ENCODE data around the gene NKAIN2. TPM values are rescaled to one million over a fixed set of nuclear protein-coding genes. Genes with fewer than 3 reads are reported as not detected.
"Not testable (repeated sequence)": the region's sequence is repeated elsewhere in the genome, so short reads cannot be mapped to it uniquely, and the experiment has no call there.

The NKAIN2 gene
- polyA plus RNA-seq, 2 donors, result 0.02 TPM; not detected in 1

DNA sequence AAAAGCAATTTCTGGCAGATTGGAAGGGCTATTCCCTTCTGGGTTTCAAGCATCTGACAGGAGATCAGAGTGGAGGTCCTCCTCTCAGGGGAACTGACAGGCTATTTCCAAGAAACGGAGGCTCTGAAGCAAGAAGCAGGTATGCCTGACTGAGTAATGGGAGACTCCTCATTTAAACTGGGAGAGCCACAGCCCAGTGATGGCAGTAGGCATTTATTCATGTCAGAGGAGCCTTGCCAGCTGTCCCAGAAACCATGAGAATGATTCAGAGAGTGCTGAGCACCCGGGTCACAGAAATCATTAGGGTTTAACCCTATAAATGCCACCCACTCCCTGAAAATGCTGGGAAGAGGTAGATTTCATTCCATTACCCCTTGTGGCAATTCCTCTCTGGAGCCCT lies 911.1 kb downstream of the NKAIN2 start:
- Histone ChIP-seq H3K27me3 (ENCODE audit: control insufficient read depth in 1 of 2, insufficient read depth in 2 of 2, low read length in 2 of 2) (no peaks in the 10 kb centered on the region), H3K4me3 (ENCODE audit: low read depth in 1 of 2, low read length in 2 of 2) (no peak overlapping the region), H3K4me1 (ENCODE audit: control insufficient read depth in 2 of 2, insufficient read depth in 2 of 2, low read length in 1 of 2) (no peaks in the 10 kb centered on the region), H3K36me3 (ENCODE audit: control insufficient read depth in 2 of 2, insufficient read depth in 2 of 2, low read length in 1 of 2) (no peaks in the 10 kb centered on the region), H3K9me3 (ENCODE audit: control insufficient read depth in 2 of 2, insufficient read depth in 1 of 2, low read depth in 1 of 2, low read length in 1 of 2) (peaks cover 0 to 4% of the 10 kb centered on the region in 2 donors), H3K27ac (ENCODE audit: low read depth in 2 of 2, low read length in 1 of 2) (no peak overlapping the region)
- WGBS, 2 donors, result 18 to 37% methylated on average over 2 of the region's 2 CpGs

DNA sequence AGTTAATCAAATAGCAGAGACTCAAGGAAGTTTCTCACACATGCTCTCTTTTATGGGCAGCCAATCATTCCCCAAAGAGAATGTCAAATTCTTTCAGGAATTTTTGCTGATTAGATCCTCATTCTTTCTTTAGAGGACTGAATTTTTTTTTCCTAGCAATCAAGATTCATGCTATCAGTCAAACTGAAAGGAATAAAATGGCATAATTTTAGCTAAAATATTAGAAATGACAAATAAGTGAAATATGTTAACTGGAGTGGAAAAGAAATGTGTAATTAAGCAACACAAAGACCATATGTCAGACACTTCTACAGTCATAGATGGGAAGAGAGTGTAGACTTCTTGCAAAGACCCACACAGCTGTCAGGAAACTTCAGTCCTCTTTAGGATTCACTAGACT lies 916.2 kb downstream of the NKAIN2 start:
- H3K9me3 ChIP-seq (ENCODE audit: control insufficient read depth in 2 of 2, insufficient read depth in 1 of 2, low read depth in 1 of 2, low read length in 1 of 2), result peaks cover 3 to 4% of the 10 kb centered on the region in 2 donors
- no peaks in the 10 kb centered on the region for H3K4me1 ChIP-seq (ENCODE audit: control insufficient read depth in 2 of 2, insufficient read depth in 2 of 2, low read length in 1 of 2)
- no peak overlapping the region for H3K4me3 ChIP-seq (ENCODE audit: low read depth in 1 of 2, low read length in 2 of 2)
- no peak overlapping the region for H3K27ac ChIP-seq (ENCODE audit: low read depth in 2 of 2, low read length in 1 of 2)
- H3K27me3 ChIP-seq (ENCODE audit: control insufficient read depth in 1 of 2, insufficient read depth in 2 of 2, low read length in 2 of 2), result no peaks in the 10 kb centered on the region
- no peaks in the 10 kb centered on the region for H3K36me3 ChIP-seq (ENCODE audit: control insufficient read depth in 2 of 2, insufficient read depth in 2 of 2, low read length in 1 of 2)

DNA sequence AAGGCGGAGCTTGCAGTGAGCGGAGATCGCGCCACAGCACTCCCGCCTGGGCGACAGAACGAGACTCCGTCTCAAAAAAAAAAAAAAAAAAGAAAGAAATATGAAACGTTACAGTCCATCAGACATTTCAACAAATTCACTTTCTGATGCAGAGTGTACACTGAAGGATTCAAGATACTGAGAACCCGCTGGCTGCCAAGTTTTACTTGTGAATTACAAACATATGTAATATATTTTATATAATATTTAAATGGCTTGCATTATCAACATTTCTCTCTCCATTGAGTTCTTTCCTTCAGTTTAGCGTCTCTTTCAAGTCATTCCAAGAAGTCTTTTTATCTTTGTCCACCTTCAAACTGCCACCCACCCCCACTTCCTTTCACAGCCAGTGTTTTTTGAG lies 917.7 kb downstream of the NKAIN2 start:
- WGBS, 2 donors, result 89 to 90% methylated on average over 3 of the region's 11 CpGs
- Histone ChIP-seq H3K27me3 (ENCODE audit: control insufficient read depth in 1 of 2, insufficient read depth in 2 of 2, low read length in 2 of 2) (no peaks in the 10 kb centered on the region), H3K4me1 (ENCODE audit: control insufficient read depth in 2 of 2, insufficient read depth in 2 of 2, low read length in 1 of 2) (no peaks in the 10 kb centered on the region)

DNA sequence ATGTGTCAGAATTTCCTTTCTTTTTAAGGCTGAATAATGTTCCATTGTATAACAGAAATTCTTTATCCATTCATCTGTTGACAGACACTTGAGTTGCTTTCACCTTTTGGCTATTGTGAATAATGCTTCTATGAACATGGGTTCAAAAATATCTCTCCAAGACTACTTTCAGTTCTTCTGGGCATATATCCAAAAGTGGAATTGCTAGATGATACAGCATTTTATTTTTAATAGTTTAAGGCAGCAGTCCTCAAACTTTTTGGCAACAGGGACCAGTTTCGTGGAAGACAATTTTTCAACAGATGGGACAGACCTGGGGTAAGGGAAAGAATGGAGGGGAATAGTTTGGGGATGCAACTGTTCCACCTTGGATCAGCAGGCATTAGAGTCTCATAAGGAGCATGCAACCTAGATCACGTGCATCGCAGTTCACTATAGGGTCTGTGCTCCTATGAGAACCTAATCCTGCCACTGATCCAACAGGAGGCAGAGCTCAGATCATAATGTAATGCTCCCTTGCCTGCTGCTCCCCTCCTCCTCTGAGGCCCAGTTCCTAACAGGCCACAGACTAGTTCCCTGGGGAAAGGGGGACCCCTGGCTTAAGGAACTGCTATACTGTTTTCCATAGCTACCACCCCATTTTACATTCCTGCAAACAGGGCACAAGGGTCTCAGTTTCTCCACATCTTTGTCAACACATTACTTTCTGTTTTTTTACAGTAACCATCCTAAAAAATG lies 918.6 kb downstream of the NKAIN2 start:
- Histone ChIP-seq H3K27me3 (ENCODE audit: control insufficient read depth in 1 of 2, insufficient read depth in 2 of 2, low read length in 2 of 2) (no peaks in the 10 kb centered on the region), H3K27ac (ENCODE audit: low read depth in 2 of 2, low read length in 1 of 2) (no peak overlapping the region), H3K4me3 (ENCODE audit: low read depth in 1 of 2, low read length in 2 of 2) (no peak overlapping the region), H3K4me1 (ENCODE audit: control insufficient read depth in 2 of 2, insufficient read depth in 2 of 2, low read length in 1 of 2) (no peaks in the 10 kb centered on the region), H3K36me3 (ENCODE audit: control insufficient read depth in 2 of 2, insufficient read depth in 2 of 2, low read length in 1 of 2) (no peaks in the 10 kb centered on the region), H3K9me3 (ENCODE audit: control insufficient read depth in 2 of 2, insufficient read depth in 1 of 2, low read depth in 1 of 2, low read length in 1 of 2) (peaks cover 0 to 3% of the 10 kb centered on the region in 2 donors)
- 74 to 80% methylated on average over 3 of the region's 3 CpGs for WGBS, 2 donors

More for the DNA sequence above, 917.7 kb downstream of the NKAIN2 start:
- Histone ChIP-seq H3K36me3 (ENCODE audit: control insufficient read depth in 2 of 2, insufficient read depth in 2 of 2, low read length in 1 of 2) (no peaks in the 10 kb centered on the region), H3K27ac (ENCODE audit: low read depth in 2 of 2, low read length in 1 of 2) (no peak overlapping the region), H3K4me3 (ENCODE audit: low read depth in 1 of 2, low read length in 2 of 2) (no peak overlapping the region), H3K9me3 (ENCODE audit: control insufficient read depth in 2 of 2, insufficient read depth in 1 of 2, low read depth in 1 of 2, low read length in 1 of 2) (peaks cover 0 to 3% of the 10 kb centered on the region in 2 donors)

DNA sequence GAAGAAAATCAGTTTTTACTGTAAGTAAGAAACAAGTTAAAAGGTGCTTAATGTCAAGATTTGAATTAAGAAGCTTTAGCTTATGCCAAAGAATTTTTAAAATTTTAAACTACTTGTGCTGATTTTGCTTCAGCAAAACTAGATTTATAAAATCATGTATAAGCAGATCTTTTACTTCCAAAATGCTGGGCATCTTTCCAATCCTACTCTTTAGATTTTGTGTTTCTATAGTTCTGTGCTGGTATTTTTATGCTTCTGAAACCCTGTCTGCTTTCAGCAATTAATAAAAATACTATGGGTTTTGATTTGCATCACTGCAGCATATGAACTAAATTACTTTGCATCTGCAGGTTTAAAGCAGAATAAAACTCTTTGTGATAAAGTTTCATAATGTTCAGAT lies 920.0 kb downstream of the NKAIN2 start:
- no peaks in the 10 kb centered on the region for H3K36me3 ChIP-seq (ENCODE audit: control insufficient read depth in 2 of 2, insufficient read depth in 2 of 2, low read length in 1 of 2)
- H3K4me3 ChIP-seq (ENCODE audit: low read depth in 1 of 2, low read length in 2 of 2), result no peak overlapping the region

DNA sequence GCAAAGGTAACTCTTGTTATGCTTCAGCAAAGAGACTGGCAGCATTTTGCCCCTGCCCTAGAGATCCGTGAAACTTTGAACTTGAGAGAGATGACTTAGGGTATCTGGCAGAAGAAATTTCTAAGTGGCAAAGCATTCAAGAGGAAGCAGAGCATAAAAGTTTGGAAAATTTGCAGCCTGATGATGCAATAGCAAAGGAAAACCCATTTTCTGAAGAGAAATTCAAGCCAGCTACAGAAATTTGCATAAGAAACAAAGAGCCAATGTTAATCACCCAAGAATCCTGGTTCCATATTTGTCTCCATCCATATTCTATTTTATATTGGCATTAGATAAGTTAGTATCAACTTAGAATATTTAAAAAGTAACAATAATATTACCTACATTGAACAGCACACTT lies 934.1 kb downstream of the NKAIN2 start:
- not testable (repeated sequence) for H3K4me3 ChIP-seq (ENCODE audit: low read depth in 1 of 2, low read length in 2 of 2); H3K27ac ChIP-seq (ENCODE audit: low read depth in 2 of 2, low read length in 1 of 2); H3K36me3 ChIP-seq (ENCODE audit: control insufficient read depth in 2 of 2, insufficient read depth in 2 of 2, low read length in 1 of 2); H3K4me1 ChIP-seq (ENCODE audit: control insufficient read depth in 2 of 2, insufficient read depth in 2 of 2, low read length in 1 of 2); H3K27me3 ChIP-seq (ENCODE audit: control insufficient read depth in 1 of 2, insufficient read depth in 2 of 2, low read length in 2 of 2); H3K9me3 ChIP-seq (ENCODE audit: control insufficient read depth in 2 of 2, insufficient read depth in 1 of 2, low read depth in 1 of 2, low read length in 1 of 2)
- WGBS, 2 donors, result 87 to 94% methylated on average over 1 of the region's 1 CpG

More for the DNA sequence above, 920.0 kb downstream of the NKAIN2 start:
- Histone ChIP-seq H3K27ac (ENCODE audit: low read depth in 2 of 2, low read length in 1 of 2) (no peak overlapping the region), H3K27me3 (ENCODE audit: control insufficient read depth in 1 of 2, insufficient read depth in 2 of 2, low read length in 2 of 2) (no peaks in the 10 kb centered on the region), H3K4me1 (ENCODE audit: control insufficient read depth in 2 of 2, insufficient read depth in 2 of 2, low read length in 1 of 2) (no peaks in the 10 kb centered on the region), H3K9me3 (ENCODE audit: control insufficient read depth in 2 of 2, insufficient read depth in 1 of 2, low read depth in 1 of 2, low read length in 1 of 2) (peaks cover 0 to 3% of the 10 kb centered on the region in 2 donors)

DNA sequence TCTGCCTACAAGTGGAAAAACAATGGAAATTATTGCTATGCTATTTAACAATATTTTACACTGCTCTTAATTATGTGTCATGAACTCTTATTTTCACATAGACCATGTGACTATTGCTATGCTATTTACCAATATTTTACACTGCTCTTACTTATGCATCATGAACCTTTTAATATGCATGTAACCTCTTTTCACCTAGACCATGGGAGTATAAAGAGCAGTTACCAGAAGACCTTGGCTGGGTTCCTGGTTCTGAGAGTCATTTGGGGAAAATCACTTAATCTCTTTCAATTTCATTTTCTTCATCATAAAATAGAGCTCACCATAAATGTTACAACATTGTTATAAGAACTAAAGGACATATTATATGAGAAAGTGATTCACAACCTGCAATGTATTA lies 934.8 kb downstream of the NKAIN2 start:
- Histone ChIP-seq H3K4me1 (ENCODE audit: control insufficient read depth in 2 of 2, insufficient read depth in 2 of 2, low read length in 1 of 2) (no peaks in the 10 kb centered on the region), H3K27ac (ENCODE audit: low read depth in 2 of 2, low read length in 1 of 2) (no peak overlapping the region), H3K36me3 (ENCODE audit: control insufficient read depth in 2 of 2, insufficient read depth in 2 of 2, low read length in 1 of 2) (no peaks in the 10 kb centered on the region), H3K9me3 (ENCODE audit: control insufficient read depth in 2 of 2, insufficient read depth in 1 of 2, low read depth in 1 of 2, low read length in 1 of 2) (no peaks in the 10 kb centered on the region), H3K4me3 (ENCODE audit: low read depth in 1 of 2, low read length in 2 of 2) (no peak overlapping the region), H3K27me3 (ENCODE audit: control insufficient read depth in 1 of 2, insufficient read depth in 2 of 2, low read length in 2 of 2) (no peaks in the 10 kb centered on the region)

DNA sequence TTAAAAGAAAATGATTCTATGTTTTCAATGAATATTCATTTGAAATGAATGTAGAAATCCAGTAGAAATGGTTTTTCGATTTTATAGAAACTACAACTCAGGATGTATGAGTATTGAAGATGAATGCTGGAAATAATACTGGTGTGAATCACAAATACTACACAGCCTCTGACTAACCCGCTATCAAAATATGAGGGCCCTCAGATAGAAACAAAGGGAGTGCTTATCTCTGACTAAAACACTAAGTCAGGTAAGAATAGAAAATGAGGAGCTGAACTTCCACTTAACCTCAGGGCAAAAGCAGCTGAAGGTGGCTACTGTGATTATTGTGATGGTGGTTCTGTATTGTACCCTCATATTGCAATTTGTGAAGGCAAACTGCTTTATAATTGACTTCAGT lies 937.7 kb downstream of the NKAIN2 start:
- WGBS, 2 donors, result 88 to 89% methylated on average over 2 of the region's 2 CpGs

DNA sequence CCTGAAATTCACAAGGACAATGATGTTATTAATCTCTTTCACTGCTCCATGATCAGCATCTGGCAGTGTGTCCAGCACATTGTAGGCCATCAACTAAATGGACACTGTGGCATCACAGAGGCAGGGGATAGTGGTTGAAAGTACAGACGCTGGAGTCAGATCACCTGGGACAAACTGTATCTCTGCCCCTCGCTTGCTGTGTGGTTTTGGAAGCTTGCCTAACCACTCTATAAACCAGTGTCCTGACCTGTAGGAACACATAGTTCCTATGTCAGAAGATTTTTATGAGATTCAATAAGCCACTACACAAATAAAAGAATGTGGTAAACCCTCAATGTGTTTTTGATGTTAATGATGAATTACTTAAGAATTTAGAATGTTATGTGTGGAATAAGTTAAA lies 939.3 kb downstream of the NKAIN2 start:
- H3K27ac ChIP-seq (ENCODE audit: low read depth in 2 of 2, low read length in 1 of 2), result no peak overlapping the region
- no peaks in the 10 kb centered on the region for H3K36me3 ChIP-seq (ENCODE audit: control insufficient read depth in 2 of 2, insufficient read depth in 2 of 2, low read length in 1 of 2)
- no peaks in the 10 kb centered on the region for H3K9me3 ChIP-seq (ENCODE audit: control insufficient read depth in 2 of 2, insufficient read depth in 1 of 2, low read depth in 1 of 2, low read length in 1 of 2)
- WGBS, 2 donors, result 46% methylated on average over 2 of the region's 2 CpGs
- H3K4me1 ChIP-seq (ENCODE audit: control insufficient read depth in 2 of 2, insufficient read depth in 2 of 2, low read length in 1 of 2), result no peaks in the 10 kb centered on the region
- no peak overlapping the region for H3K4me3 ChIP-seq (ENCODE audit: low read depth in 1 of 2, low read length in 2 of 2)
- no peaks in the 10 kb centered on the region for H3K27me3 ChIP-seq (ENCODE audit: control insufficient read depth in 1 of 2, insufficient read depth in 2 of 2, low read length in 2 of 2)

More for the DNA sequence above, 937.7 kb downstream of the NKAIN2 start:
- no peaks in the 10 kb centered on the region for H3K27me3 ChIP-seq (ENCODE audit: control insufficient read depth in 1 of 2, insufficient read depth in 2 of 2, low read length in 2 of 2)
- H3K36me3 ChIP-seq (ENCODE audit: control insufficient read depth in 2 of 2, insufficient read depth in 2 of 2, low read length in 1 of 2), result no peaks in the 10 kb centered on the region
- no peak overlapping the region for H3K4me3 ChIP-seq (ENCODE audit: low read depth in 1 of 2, low read length in 2 of 2)
- H3K27ac ChIP-seq (ENCODE audit: low read depth in 2 of 2, low read length in 1 of 2), result no peak overlapping the region
- H3K4me1 ChIP-seq (ENCODE audit: control insufficient read depth in 2 of 2, insufficient read depth in 2 of 2, low read length in 1 of 2), result no peaks in the 10 kb centered on the region
- H3K9me3 ChIP-seq (ENCODE audit: control insufficient read depth in 2 of 2, insufficient read depth in 1 of 2, low read depth in 1 of 2, low read length in 1 of 2), result no peaks in the 10 kb centered on the region

DNA sequence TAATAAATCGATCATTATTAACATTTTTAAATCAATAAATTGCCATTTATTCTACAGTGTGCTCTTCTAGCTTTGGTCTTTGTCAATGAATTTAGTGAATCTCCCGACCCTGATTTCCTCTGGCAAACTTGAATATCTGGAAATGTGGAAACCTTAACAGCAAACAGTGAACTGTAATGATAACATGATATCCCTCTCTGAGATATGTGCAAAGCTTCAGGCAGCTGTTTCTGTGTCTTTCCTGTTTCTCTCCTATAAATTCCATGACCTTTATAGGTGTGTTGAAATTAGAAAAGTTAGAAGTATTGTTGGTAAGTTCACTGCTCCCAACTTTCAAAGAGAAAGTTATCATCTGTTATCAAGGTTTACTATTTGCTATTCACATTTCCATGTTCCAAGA lies 939.8 kb downstream of the NKAIN2 start:
- Histone ChIP-seq H3K27ac (ENCODE audit: low read depth in 2 of 2, low read length in 1 of 2) (no peak overlapping the region), H3K27me3 (ENCODE audit: control insufficient read depth in 1 of 2, insufficient read depth in 2 of 2, low read length in 2 of 2) (no peaks in the 10 kb centered on the region), H3K4me1 (ENCODE audit: control insufficient read depth in 2 of 2, insufficient read depth in 2 of 2, low read length in 1 of 2) (no peaks in the 10 kb centered on the region), H3K4me3 (ENCODE audit: low read depth in 1 of 2, low read length in 2 of 2) (no peak overlapping the region), H3K36me3 (ENCODE audit: control insufficient read depth in 2 of 2, insufficient read depth in 2 of 2, low read length in 1 of 2) (no peaks in the 10 kb centered on the region), H3K9me3 (ENCODE audit: control insufficient read depth in 2 of 2, insufficient read depth in 1 of 2, low read depth in 1 of 2, low read length in 1 of 2) (no peaks in the 10 kb centered on the region)
- WGBS, 2 donors, result 63 to 65% methylated on average over 2 of the region's 2 CpGs
